ENCODE measurements around the gene PIK3CA.
"Not testable (repeated sequence)": the region's sequence is repeated elsewhere in the genome, so short reads cannot be mapped to it uniquely, and the experiment has no call there.

PIK3CA gene

DNA sequence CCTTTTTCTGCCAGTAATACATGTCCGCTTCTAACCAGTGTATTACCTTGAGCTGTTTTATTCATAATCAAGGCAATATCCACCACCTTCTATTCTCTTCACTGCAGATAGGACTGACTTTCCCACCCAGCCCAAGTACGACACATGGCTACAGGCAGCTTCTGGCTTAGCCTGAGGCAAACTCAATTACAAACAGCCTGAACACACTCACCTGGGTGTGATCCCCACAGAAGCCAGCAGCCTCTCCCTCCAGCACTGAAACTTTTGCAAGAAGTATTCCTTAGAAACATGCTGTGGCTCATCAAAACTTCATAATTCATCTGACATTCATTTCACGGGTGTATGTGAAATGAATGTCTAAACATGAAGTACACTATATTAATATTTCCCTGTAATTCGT lies 116.3 kb downstream of the PIK3CA start:
- DNase-seq (ENCODE audit: low read depth), result no peak

DNA sequence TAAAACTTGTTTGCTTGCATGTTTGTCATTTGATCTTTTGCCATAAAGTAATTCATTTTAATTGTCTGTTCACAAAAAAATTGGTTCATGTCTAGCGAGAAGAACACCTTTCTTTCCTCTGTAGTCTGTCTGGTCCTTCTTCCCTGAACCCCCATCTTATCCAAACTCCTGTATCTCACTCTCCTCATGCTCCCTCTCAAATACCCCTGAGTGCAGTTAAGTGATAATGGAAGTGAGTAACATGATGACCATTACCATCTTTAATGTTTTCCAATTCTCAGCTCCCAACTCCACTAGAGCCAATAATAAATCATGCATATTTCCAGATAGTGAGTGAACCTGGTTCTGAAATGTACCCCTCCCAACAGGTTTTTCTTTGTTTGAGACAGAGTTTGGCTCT lies 116.9 kb downstream of the PIK3CA start:
- no peak for DNase-seq (ENCODE audit: low read depth)

DNA sequence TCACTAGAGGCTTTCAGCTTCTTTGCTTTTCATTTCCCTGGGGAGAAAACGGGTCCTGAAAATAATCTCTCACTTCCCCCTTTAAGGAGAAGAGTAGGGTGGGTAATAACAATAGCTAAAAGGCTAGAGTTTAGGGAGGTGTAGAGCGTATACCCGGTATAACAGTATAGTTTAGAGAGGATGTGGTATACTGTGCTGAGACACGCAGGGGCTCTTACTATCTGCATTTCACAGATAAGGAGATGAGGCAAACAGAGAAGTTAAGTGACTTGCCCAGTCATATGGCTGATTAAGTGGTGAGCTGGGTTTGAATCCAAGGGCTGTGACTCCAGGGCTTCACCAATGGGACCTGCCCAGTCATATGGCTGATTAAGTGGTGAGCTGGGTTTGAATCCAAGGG lies 117.7 kb downstream of the PIK3CA start:
- DNase-seq (ENCODE audit: low read depth), result no peak

DNA sequence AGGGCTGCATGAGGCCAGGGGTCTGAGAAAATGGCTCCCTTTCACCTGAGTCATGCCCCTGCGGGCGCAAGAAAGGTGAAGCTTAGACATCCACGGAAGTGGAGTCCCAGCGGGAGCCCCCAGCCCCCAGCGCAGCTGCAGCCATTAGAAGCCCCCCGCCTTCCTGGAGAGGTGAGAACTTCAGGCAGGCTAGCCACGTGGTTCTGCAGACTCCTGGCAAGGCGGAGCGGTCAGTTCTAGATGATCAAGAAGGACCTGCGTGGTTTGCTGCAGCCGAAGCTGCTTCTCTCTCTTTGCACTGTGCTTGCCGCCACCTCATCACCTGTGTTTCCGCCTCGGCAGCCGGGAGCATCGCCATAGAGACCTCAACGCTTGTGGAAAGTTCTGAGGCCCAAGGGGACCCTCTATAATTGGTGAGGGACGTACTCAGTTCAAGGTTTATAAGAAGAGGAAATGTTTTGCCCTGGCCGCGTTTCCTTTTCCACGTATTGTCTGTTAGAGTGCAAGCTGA lies 118.6 kb downstream of the PIK3CA start:
- no peak for DNase-seq (ENCODE audit: low read depth)

DNA sequence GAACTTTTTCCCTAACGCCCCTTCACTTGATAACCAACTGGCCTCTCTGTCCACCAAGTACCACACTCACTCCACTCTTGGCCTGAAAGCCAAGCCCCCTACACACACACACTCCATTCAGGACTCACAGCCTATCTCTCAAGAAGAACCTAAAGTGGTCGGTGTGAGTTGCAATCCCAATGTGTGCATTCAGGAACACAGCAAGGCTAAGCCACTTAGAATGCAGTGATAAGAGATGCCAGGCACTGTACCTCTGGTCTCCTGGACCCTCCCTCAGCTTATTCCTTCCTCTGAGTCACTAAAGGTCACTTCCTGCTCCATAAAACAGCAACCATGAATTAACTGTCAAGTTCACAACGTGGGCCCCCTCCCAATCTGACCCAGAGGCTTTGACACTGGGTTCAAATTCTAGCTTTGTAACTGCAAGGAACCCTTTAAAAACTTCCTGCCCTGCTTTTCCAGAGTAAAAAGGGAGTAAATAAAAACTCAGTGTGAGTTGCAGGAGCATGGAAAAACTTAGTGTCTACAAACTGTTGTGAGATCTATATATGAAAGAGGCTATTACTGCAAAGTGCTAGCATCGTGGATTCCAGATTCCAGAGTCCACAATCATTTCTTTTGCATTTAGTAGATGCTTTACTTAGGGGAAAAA lies 120.4 kb downstream of the PIK3CA start:
- no peak for DNase-seq (ENCODE audit: low read depth)

DNA sequence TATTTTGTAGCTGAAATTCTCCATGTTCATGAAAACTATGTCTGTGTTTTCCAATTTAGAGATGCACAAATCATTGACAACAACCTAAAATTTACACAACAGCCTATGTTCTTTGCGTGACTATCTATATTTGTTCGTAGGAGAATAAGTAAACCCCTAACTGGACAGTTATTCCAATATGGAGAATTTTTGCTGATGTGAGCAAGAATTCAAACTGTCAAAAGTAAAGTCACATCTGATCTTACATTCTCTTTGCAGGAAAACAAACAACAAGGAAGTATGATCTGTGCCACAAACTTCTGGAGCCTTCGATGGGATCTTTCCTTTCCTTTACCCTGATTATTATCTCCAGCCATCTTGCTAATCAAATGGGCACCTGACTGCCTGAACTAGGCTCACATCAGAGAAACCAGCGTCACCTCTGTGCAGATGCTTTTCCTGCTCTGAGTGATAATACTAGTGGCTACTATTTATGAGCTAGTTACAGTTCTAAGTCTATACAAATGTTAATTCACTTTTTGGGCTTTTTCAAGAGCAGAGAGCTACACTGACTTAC lies 121.1 kb downstream of the PIK3CA start:
- no peak for DNase-seq (ENCODE audit: low read depth)

DNA sequence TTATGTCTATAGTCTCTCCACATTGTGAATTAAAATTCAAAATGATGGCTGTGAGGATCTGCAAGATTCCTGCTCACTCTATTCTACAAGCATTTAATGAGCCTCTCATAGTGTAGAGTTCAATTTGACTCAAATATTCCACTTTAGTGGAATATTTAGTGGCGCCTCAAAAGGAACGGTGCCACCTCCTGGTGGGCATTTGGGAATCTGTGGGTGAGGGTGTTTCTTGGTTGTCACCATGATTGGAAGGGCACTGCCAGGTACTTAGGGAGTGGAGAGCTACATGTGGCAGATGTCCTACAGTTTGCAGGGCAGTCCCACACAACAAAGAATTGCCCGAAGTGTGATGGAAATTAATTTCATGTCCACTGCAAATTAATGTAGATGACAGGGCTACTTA lies 124.2 kb downstream of the PIK3CA start:
- no peak for DNase-seq (ENCODE audit: low read depth)

DNA sequence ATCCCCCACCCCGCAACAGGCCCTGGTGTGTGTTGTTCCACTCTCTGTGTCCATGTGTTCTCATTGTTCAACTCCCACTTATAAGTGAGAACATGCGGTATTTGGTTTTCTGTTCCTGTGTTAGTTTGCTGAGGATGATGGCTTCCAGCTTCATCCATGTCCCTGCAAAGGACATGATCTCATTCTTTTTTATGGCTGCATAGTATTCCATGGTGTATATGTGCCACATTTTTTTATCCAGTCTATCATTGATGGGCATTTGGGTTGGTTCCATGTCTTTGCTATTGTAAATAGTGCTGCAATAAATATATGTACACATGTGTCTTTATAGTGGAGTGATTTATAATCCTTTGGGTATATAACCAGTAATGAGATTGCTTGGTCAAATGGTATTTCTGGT lies 126.3 kb downstream of the PIK3CA start:
- DNase-seq (ENCODE audit: low read depth), result not testable (repeated sequence)

DNA sequence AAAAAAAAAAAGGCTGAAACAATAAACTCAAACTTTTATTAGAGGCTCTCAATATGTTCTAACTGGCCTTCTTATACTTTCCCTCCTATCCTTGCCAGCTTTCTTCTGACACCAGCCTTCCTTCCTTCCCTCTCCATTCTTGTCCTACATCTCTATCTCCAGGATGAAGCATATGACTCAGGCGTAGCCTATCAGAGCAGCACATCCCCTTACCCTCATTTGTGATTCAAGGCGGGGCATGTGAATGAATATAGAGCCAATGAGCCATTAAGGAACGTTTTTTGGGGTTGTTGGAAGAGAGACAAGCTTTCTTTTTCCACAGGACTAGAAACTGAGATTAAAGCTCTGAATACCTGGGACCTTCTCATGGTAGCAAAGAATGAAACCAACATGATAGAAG lies 127.8 kb downstream of the PIK3CA start:
- no peak for DNase-seq (ENCODE audit: low read depth)

DNA sequence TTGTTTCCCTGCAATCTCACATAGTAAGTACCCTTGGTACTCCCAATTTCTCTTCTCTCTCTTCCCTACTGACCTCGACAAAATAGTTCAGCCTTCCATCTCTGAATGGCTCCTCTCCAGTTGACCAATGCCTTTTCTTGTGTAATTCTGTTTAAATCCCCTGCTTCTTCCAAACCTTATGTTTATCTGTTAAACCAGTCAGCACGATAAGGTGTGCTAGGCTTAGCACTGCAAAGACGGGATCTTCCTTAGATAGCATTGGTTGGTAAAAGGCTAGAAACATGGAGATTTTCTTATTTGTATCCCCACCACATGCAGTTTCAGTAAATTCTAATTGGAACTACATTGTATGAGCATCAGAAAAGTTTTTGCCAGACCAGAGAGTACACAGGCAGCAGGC lies 128.6 kb downstream of the PIK3CA start:
- DNase-seq (ENCODE audit: low read depth), result no peak

DNA sequence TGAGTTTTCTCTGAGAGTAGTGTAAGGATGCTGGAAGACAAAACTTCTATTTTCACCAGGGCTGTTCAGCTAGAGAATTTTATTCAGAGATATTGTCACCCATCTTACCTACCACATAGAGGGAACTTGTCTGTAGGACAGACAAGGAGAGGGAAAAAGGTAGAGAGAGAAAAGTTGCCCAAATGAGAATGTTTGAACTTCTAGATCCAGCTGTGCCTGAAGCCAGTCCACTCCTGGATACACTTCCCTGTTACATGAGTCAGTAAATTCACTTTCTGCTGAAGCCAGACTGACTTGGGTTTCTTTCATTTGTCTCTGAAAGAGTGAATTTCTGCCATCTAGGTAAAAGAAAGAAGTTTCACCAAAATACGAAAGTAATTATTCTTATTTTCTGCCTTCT lies 130.0 kb downstream of the PIK3CA start:
- no peak for DNase-seq (ENCODE audit: low read depth)

DNA sequence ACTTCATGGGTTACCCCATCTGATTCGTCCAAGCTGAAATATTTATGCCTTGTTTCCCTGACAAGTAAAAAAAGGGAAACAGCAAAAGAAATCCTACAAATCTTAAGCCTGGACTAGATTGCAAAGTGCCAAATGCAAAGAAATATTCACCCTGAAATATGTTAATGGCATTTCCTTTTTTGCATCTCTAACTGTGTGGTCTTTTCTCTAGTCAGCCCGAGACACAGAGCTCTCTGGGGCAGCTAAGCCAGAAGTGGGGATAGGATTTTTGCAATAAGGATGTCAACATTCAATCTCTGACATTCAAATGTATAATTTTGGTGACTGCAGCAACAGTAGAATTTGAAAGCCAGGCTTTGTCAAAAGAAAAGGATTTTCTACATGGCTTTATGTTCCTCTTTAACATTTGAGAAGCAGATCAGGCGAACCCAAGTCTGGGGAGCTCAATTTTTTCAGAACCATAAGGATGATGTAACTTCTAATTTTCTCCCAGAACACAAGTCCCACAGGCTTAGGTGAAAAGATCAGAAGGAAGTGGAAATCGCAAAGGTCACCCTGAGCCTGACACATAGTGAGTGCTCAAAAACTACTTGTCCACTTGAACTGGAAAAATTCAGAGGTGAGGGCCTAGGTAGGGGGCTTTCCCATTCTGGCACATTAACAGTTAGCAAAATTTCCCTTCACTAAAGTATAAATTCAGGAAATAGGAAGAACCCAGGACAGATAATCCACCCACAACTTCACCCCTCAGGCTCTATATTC lies 131.0 kb downstream of the PIK3CA start:
- DNase-seq (ENCODE audit: low read depth), result no peak

DNA sequence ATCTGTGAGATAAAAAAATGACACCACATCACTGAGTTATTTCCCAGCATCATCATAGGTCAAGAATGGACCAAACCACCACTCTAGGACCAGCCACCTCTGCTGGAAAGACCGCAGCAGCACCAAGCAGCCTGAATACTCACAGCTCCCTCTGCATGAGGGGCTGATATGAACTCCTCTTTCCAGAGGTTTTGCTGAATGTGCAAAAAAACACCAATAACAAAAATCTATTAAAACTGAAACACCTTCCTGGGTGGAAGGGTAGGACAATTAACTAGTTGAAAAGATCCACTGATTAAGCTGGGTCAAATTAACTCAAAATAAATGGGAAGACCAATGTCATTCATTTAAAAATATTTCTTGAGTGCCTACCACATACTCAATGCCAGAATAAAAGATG lies 131.7 kb downstream of the PIK3CA start:
- DNase-seq (ENCODE audit: low read depth), result no peak

DNA sequence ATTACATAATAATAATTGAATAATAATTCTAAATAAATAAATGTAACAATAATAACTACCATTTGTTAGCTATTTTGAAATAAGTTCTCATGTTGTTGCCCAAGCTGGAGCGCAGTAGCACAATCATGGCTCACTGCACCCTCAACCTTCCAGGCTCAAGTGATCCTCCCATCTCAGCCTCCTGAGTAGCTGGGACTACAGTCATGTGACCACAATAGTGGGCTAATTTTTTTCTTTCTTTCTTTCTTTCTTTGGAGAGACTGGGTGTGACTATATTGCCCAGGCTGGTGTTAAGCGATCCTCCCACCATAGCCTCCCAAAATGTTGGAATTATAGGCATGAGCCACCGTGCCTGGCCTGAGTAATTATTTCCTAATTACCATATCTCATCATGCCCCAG lies 133.7 kb downstream of the PIK3CA start:
- no peak for DNase-seq (ENCODE audit: low read depth)

DNA sequence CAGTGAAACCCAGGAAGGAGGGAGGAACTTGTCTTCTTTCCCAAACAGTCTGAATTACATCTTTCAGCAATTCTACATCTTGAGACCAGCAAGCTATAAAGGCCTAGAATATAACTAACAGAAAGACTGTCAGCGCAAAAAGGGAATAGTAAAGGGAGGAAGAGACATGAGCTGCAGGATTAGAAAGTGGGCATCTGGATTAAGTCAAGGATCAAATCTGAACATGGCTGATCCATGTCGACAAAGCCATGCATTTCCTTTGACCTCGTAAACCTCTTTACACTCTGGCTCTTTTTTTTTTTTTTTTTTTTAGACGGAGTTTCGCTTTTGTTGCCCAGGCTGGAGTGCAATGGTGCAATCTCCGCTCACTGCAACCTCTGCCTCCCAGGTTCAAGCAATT lies 138.2 kb downstream of the PIK3CA start:
- no peak for DNase-seq (ENCODE audit: low read depth)

DNA sequence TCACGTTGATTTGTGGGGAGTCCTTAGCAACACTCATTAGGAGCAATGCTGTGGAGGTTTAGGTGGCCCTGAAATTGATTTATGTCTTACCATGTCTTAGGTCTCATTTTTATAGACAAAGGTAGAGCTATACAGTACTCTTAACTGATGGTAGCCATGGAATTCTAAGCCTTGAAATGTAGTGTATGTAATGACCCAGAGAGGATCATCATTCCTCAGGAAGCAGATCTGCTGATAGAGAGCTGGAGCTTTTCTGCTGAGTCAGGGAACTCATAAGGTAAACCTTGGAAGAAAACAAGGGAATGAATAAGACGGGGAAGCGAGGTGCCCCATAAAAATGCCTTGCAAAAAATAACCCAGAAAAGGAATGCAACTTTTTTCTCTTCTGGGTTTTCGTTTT lies 140.7 kb downstream of the PIK3CA start:
- DNase-seq (ENCODE audit: low read depth), result no peak

DNA sequence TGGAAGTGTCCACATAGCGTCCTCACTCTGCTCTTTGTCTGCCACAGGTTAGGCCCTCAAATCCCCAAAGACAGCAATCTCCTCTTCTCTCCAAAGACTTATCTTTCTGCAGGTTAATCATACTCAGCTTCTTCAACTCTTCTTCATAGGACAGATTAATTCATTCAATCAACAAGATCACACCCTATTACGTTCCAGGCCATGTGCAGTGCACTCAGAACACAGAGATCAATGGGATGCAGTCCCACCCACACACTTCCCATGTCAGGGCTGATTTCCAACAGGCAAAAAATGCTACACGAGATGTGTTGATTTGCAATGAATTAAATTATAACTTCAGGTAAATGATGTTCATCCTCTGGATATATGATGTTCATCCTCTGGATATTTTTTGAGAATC lies 141.1 kb downstream of the PIK3CA start:
- DNase-seq (ENCODE audit: low read depth), result no peak

All from stimulated activated CD8-positive, alpha-beta memory T cell treated with anti-CD3 and anti-CD28 coated beads, Interleukin-12 subunit alpha, Interleukin-12 subunit beta, amount 100 ng/mL, for 1 hour (primary cell).